HG02623 (cell line): ENCODE results near the gene OR1S2.
"Not testable (repeated sequence)": the region's sequence is repeated elsewhere in the genome, so short reads cannot be mapped to it uniquely, and the experiment has no call there.

Experiments used
- ATAC-seq: cut with Tn5 transposase; IDR thresholded peaks from one replicate; pipeline ENCODE4 v1.9.1; 2021; ENCODE audit warnings: moderate library complexity; ENCODE audit not compliant: unreplicated experiment

OR1S2 gene, protein sequence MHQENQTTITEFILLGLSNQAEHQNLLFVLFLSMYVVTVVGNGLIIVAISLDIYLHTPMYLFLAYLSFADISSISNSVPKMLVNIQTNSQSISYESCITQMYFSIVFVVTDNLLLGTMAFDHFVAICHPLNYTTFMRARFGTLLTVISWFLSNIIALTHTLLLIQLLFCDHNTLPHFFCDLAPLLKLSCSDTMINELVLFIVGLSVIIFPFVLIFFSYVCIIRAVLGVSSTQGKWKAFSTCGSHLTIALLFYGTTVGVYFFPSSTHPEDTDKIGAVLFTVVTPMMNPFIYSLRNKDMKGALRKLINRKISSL

DNA sequence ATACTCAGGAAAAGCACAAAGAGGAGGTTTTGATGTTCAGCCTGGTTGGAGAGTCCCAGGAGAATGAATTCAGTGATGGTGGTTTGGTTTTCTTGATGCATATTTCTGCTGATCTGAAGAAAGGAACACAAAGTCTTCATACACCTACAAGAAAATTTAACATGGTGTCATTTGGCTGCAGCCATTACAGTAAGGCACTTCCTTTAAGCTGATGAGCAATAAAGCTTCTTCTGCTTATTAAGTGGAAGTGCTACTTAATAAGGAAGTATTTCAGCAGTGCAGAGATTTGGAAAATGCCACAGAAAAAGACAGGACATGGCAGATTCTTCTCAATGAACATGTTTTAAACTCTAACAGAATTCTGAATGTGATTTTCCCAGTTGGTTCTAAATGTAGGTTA is at the start of gene OR1S2:
Gene OR1S2 (minus strand): TSS at position 101 of the 400 bp plus-strand sequence. CDS start 0 bp downstream, at position 101.
- ATAC-seq, result no peak

DNA sequence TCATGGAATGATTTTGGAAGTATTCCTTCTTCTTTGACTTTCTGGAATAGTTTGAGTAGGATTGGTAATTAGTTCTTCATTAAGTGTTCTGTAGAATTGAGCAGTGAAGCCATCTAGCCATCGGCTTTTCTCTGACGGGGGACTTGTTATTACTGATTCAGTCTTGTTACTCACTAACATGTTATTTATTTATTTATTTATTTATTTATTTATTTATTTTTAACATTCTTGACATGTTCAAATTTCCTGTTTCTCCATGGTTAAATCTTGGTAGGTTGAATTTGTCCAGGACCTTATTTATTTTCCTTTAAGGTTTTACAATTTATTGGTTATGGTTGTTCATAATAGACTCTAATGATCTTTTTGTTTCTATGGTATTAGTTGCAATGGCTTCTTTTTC is 40.0 kb upstream of the OR1S2 start:
- no peak for ATAC-seq

DNA sequence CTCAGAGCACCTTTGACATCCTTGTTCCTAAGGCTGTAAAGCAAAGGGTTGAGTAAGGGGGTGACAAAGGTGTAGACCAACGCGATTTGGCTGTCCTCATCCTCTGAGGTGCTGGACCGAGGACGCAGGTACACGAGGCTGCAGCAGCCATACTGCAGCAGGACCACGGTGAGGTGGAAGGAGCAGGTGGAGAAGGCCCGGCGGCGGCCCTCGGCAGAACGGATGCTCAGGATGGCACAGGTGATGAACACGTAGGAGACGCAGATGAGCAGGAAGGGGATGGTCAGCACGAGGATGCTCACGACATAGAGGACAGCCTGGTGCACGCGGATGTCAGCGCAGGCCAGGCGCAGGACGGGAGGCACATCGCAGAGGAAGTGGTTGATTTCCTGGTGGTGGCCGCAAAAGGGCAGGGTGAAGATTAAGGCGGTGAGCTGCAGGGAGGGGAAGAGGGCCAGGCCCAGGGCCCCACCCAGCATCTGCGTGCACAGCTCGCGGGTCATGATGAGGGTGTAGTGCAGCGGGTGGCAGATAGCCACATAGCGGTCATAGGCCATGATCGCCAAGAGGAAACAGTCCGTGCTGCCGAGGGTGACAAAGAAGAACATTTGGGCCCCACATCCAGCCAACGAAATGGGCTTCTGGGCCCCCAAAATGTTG is 24.1 kb upstream of the OR1S2 start:
- no peak for ATAC-seq

DNA sequence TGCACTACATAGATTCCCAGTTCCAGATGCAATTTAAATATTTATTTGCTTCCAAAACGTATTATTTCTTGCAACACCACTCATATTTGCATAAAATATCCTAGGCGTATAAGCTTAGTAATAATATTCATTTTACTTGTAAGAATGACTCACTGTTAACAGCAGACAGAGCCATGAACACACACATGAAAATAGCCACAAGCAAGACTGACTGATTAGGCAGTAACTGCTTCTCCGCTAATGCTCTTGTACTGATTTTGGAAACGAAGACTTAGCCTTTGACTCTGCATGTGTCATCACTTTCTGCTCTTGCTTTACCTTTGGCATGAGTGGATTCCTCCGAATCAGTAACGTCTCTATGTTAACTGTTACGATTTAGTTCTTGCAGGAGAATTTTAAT is 18.8 kb upstream of the OR1S2 start:
- ATAC-seq, result no peak

DNA sequence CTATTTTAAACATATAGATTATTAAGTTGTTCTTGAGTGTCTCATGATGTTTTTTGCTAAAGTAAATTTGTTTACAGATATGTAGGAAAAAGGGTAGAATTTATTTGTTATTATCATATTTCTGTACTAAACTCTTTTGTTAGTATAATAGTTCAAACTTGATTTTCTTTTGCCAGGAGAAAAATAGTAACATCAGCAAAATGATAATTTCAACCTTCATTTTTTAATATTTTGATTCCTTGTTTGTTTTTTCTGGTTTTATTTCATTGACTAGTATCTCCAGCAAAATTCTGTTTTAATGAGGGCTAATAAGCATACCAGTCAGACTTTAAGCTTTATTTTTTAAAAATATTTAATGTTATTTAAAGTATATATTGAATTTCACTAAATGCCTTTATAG is 12.5 kb upstream of the OR1S2 start:
- ATAC-seq, result no peak

DNA sequence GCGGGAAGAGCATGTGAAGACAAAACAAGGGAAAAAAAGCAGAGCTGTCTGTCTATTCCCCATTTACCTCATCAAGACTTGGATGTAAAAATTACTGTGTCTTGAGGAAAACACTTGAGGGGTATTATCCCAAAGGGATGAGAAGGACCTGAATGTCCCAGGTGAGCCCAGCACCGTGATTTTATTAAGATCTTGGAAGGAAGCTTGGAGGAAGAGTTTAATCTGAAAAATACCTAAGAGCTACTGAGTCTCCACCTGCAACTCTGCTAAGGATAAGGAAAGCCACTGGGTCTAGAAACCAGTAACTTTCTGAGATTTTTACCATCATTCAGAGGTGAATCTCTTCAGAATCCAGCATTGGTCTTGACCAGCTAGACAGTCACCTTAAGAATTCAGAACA is 8.5 kb upstream of the OR1S2 start, which contains the start of gene OR1S1:
Gene OR1S1 (plus strand): TSS at position 301 of the 400 bp plus-strand sequence.
- not testable (repeated sequence) for ATAC-seq

DNA sequence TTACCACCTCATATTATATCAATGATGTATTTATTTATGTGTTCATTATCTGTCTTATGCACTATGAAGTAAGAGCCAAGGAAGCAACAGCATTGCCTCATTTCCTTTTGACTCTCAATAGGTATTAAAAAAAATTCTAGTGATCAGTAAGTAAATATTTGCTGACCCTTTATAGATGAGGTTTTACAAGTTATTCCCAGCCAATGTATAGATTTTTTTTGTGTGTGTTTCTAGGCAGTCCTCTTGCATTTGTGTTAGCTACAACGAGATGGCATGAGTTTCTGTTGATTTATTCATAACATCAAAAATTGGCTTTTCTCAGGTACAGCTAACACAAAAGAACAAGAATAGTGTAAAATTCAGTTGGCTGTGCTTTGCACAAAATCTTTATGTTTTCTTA is 4.7 kb downstream of the OR1S2 start:
- no peak for ATAC-seq

DNA sequence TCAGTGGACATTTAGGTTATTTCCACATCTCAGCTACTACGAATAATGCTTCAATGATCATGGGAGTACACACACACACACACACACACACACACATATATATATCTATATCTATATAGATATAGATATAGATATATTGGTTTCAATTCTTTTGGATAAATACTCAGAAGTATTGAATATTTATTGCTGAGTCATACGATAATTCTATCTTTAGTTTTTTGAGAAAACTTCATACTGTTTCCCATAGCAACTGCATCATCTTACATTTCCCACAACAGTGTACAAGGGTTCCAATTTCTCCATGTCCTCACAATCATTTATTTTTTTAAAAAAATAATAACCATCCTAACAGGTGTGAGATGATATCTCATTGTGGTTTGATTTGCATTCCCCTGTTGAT is 8.0 kb downstream of the OR1S2 start:
- no peak for ATAC-seq

DNA sequence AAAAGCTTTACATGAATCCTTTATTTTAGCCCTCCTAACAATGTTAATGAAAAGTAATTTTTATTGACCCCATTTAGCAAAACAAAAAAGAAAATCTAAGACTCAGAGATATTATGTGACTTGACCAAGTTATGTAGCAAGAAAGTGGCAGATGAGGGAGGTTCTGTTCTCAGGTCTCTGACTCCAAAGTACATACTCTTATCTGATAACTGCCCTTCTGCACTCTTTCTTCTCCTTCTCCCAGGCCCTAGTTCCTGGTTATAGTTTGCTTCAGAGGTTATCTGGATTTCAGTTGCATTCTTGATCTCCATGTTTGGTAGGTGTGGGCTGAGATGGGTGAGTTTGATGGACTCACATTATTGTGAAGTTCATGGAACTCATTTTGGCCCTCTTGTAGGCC is 10.6 kb downstream of the OR1S2 start:
- ATAC-seq, result no peak

DNA sequence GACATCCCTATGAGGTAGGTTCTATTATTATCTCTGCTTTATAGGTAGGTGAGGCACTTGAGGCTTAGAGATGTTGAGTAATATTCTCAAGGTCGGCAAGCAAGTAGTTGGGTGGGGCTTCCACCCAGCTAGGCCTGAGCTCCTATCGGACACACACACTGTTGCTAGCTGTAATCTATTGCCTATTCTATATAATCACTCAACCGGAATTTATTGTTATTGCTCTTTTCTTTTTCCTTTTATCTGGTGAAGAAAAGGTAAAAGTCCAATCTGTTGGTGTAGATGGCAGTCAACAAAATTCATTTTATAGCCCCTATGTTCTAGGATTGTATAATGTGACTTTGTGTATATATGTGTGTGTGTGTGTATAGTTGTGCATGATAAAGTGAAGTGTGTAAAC is 11.7 kb downstream of the OR1S2 start:
- ATAC-seq, result no peak

DNA sequence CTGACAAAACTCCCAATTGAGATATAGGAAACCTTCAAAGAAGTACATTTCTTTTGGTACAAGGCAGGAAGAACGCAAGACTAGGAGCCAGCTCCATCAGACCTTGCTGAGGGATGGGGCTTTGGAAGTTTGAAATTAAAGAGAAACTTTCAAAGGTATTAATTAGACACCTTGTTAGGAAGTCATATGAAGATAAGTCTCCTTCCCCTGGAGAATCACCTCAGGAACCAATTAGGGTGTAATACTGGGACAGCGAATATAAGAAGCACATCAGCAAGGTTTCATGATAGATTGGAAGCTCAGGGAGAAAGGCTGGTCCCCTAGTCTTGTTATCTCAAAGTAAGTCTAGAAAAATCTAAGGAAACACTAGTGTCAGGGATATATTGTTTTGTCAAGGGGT is 15.2 kb downstream of the OR1S2 start, which contains the start of gene OR9Q2:
Gene OR9Q2 (plus strand): TSS at position 301 of the 400 bp plus-strand sequence. CDS start 1,421 bp downstream, outside the sequence.
- no peak for ATAC-seq

DNA sequence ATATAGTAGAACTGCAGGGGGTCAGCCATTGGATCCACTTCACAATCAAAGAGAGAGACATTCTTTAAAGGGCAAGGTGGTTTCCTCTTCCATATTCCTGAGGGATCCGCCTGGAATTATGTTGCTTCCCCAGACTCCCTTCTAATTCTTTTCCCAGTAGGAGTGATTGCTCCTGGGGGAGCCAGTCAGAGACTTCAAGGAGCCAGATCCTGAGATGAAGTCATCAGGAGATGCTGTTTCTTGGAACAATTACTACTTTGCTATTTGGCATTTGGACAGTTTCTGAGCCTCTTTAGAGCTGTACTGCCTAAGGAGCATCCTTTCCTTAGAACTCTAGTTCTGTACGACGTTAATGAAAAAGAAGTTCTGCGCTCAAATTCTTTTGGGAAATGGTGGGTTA is 17.0 kb downstream of the OR1S2 start:
- ATAC-seq, result no peak

DNA sequence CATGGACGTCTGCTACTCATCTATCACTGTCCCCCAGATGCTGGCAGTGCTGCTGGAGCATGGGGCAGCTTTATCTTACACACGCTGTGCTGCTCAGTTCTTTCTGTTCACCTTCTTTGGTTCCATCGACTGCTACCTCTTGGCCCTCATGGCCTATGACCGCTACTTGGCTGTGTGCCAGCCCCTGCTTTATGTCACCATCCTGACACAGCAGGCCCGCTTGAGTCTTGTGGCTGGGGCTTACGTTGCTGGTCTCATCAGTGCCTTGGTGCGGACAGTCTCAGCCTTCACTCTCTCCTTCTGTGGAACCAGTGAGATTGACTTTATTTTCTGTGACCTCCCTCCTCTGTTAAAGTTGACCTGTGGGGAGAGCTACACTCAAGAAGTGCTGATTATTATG is 24.3 kb downstream of the OR1S2 start:
- ATAC-seq, result no peak

DNA sequence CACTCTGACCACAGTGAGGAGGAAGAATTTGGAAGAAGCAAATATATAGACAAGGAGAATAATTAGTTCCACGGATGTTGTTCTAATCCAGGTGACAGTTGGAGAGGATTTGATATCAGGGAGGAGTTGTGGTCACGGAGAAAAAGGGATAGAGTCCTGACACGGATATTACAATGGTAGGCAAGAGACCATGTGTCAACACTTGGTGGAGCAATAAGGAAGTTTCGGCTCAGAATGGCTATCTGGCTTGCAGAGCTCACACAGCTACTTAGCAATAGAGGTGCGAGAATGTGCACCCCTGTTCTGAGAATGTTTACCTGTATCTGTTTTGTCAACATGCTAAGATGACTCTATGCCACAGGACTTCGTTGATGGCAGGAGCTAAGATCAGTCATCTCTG is 25.5 kb downstream of the OR1S2 start:
- ATAC-seq, result no peak

DNA sequence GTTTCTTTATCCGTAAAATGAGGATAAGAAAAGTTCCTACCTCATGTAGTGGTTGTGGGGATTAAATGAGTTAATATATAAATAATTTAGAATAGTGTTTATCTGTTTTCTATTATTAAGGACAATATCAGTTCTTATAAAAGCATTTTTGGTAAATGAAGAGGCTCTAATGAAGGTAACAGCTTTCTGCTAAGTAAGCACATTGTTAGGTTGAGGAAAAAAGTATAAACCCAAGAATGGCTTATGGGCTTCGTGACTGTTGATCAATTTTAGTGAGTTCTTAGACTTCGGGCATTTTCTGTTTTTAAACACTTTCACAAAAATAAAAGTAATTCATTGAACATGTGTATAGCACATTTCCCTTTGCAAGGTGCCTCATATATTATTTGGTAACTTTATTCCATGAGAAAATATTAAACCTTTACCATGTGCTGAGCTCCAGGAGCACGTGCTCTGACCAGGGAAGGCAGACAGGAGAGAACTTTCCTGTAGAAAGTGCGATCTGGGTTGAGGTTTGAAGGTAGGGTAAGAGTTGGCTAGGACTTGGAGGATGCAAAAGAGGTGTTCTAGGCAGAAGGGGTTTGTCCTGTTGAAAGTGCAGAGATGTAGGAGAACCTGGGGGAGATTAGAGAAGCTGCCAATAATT is 26.4 kb downstream of the OR1S2 start:
- no peak for ATAC-seq

DNA sequence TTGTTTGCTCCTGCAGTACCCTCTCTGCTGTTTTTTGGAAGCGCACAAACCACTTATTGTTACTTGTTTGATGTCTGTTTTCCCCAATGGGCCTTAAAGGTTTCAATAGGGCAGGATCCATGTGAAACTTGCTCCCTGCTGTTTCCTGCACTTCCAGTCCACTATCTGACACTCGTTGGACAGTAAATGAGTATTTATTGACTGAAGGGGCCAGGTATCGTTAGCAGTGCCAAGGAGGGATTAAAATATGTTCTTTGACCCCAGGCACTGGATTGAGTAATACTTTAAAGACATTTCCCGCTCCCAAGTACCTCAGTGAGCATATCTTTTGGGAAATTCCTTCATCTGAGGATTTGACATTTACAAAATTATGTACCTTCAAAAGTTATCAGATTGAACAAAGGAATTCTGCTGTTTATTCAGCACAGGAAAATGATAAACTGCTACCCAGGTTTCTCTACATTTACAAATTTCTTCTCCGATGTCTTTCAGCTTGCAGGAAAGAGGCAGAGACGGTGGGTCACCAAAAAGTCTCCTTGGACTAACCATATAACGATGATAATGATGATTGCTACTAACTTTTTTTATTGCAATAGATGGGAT is 38.3 kb downstream of the OR1S2 start:
- no peak for ATAC-seq

DNA sequence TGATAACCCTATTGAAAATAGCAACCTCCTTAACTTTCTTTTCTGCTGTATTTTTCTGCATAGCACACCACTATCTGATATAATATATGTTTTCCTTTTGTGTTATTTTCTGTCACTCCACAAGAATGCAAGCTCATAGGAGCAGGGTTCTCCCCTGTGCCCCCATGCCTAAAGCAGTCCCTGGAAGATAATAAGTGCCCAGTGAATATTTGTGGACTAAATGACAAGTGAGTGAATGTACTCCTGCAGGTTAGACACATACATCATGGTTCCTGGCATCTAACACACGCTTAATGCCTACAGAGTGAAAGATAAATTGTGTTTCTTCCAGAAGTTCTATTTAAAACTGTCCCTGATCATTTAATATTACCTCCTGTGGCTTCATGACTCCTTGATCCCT is 39.0 kb downstream of the OR1S2 start:
- no peak for ATAC-seq

DNA sequence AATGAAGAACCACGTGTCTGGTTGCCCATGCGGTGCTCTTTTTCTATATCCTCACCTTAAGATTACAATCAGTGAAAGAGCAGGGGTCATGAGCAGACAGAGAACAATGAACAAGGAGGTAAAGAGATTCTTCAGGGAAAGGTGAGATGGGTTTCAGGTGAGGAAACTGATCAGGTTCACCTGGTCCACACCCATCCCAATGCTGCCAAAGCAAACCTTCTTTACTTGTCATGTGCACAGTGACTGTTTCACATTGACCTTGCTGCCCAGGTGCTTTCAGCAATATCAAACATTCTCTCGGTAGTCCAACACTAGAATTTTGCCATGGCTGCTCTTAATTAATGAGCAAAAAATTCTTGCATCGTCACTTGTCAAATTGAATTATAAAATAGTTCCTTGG is 39.6 kb downstream of the OR1S2 start:
- no peak for ATAC-seq
